SU-DHL-6 (cell line): ENCODE data around the gene PRKAB2.

Experiments used
- CTCF ChIP-seq: fragments of 200-600 bp; sonication (generic); IDR thresholded peaks from one replicate; pipeline ENCODE4 v1.5.1; 2017; ENCODE audit warnings: antibody characterized with exemption, mild to moderate bottlenecking, low read length, moderate library complexity; ENCODE audit not compliant: insufficient read depth, poor library complexity, severe bottlenecking
- EZH2phosphoT487 ChIP-seq: fragments of 200-600 bp; sonication (generic), shearing (Covaris generic); conservative IDR thresholded peaks from 2 replicates; pipeline ENCODE4 v1.6.1; 2018; ENCODE audit warnings: mild to moderate bottlenecking, antibody characterized with exemption, low read length, moderate library complexity, mixed read lengths

- TF ChIP-seq CTCF (no peak), EZH2phosphoT487 (no peak)
Observed at GRCh38 chr1:147216124-147216523, 43.9 kb upstream of the PRKAB2 start.
